ENCODE measurements around the gene PRR5L. TPM values are rescaled to one million over a fixed set of nuclear protein-coding genes. Genes with fewer than 3 reads are reported as not detected.

PRR5L gene
- total RNA-seq, 6 experiments from 2014 or later = 19.9 to 27.5 (median 24.9) TPM

DNA sequence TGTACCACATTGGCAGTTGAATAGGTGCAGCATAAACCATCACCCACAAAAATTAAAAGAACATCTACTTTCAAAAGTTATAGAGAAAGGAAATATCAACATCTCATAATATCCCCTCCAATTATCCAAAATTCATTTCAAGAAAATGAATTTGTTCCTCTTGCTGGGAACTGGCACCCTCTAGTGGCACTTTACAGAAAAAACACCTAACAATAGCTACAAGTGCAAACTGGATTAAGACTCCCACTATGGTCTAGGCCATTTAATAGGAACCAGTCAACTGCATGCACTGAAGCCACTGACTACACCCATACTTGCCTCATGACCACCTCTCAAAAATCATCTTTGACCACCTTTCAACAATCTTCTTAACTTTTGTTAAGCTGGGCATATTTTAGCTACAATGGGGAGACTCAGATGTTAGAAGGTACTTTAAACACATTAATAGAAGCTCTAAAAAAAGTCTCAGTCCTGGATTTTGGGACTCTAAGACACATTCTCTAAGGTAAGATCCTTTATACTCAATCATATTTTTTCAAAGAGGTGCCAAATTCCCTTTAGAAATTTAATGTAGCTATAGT, 196.7 kb downstream of the PRR5L start:
- DNase-seq = peak; percentile 25
- Mint-ChIP-seq H3K9me3 (no peaks in the 10 kb centered on the region), H3K27ac (peak overlapping the region; percentile 10; the same call in 1 of the 2 replicates), H3K4me1 (ENCODE audit: low read depth) (peaks cover 30% of the 10 kb centered on the region), H3K27me3 (ENCODE audit: insufficient read depth) (no peaks in the 10 kb centered on the region), H3K36me3 (ENCODE audit: low read depth) (peaks cover 15% of the 10 kb centered on the region), H3K4me3 (no peak overlapping the region)
- TF ChIP-seq, protein P1, sequence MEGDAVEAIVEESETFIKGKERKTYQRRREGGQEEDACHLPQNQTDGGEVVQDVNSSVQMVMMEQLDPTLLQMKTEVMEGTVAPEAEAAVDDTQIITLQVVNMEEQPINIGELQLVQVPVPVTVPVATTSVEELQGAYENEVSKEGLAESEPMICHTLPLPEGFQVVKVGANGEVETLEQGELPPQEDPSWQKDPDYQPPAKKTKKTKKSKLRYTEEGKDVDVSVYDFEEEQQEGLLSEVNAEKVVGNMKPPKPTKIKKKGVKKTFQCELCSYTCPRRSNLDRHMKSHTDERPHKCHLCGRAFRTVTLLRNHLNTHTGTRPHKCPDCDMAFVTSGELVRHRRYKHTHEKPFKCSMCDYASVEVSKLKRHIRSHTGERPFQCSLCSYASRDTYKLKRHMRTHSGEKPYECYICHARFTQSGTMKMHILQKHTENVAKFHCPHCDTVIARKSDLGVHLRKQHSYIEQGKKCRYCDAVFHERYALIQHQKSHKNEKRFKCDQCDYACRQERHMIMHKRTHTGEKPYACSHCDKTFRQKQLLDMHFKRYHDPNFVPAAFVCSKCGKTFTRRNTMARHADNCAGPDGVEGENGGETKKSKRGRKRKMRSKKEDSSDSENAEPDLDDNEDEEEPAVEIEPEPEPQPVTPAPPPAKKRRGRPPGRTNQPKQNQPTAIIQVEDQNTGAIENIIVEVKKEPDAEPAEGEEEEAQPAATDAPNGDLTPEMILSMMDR (IDR thresholded peaks at IDR 0.05) = peak; percentile 92

DNA sequence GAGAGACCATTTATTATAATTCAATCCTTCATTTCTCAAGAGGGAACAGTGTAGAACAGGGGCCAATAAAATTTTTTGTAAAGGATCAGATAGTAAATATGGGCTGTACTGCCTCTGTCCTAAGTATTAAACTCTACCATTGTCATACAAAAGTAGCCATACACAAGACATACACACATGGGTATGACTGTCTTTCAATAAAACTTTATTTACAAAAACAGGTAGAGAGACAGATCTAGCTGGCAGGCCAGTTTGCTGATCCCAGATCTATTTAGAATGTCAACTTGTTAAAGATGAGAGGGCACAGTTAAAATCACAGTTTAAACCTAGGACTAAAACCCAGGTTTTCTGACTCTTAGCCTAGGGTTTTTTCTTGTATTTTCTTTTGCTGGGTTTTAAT, 197.2 kb downstream of the PRR5L start:
- H3K27ac Mint-ChIP-seq = no peak overlapping the region
- H3K27me3 Mint-ChIP-seq (ENCODE audit: insufficient read depth) = no peaks in the 10 kb centered on the region
- no peak for DNase-seq
- H3K4me1 Mint-ChIP-seq (ENCODE audit: low read depth) = peaks cover 25% of the 10 kb centered on the region
- H3K4me3 Mint-ChIP-seq = no peak overlapping the region
- peaks cover 11% of the 10 kb centered on the region for H3K36me3 Mint-ChIP-seq (ENCODE audit: low read depth)
- TF ChIP-seq, protein P1 (IDR thresholded peaks at IDR 0.05) = no peak
- H3K9me3 Mint-ChIP-seq = no peaks in the 10 kb centered on the region

DNA sequence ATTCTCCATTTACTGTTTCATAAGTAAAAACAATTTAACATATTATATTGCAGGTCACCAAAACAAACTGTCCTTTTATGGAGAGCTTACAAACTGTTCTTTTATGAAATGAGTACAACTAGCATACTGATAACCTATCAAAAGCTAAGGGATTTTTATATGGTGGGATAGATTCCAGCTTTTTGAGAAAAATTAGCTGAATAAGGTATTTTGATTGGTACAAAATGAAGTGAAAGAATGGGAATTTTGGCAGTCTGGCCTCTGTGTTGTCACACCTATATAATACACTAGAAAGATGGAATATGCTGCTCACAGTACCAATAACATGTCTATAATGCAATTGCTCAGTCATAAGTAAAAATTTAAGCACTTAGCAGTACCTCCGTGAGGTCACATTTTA, 202.6 kb downstream of the PRR5L start:
- Mint-ChIP-seq H3K27me3 (ENCODE audit: insufficient read depth) (no peaks in the 10 kb centered on the region; the same call in 1 of the 2 replicates), H3K36me3 (ENCODE audit: low read depth) (peaks cover 7% of the 10 kb centered on the region; the same call in 1 of the 2 replicates), H3K27ac (no peak overlapping the region), H3K4me1 (ENCODE audit: low read depth) (peaks cover 35% of the 10 kb centered on the region), H3K9me3 (no peaks in the 10 kb centered on the region), H3K4me3 (no peak overlapping the region)
- DNase-seq = no peak
- TF ChIP-seq, protein P1 (IDR thresholded peaks at IDR 0.05) = no peak

DNA sequence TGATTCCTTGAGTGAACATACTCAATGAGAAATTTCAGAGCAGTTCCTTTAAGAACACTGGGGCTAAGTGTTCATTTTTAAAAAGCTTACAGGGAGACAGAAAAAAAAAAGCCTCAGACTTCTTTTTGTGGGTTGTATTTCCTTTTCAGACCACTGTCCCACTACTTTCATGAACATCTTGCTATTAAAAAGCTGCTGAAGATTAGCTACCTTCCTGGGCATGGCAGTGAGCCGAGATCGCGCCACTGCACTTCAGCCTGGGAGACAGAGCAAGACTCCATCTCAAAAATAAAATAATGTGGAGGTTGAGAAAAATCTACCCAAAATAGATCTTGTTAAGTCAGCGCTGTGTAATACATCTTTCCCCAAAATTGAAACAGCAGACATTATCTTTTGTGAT, 203.2 kb downstream of the PRR5L start:
- no peak for DNase-seq
- peaks cover 35% of the 10 kb centered on the region for H3K4me1 Mint-ChIP-seq (ENCODE audit: low read depth)
- peak overlapping the region; percentile 25; the same call in 1 of the 2 replicates for H3K27ac Mint-ChIP-seq
- no peaks in the 10 kb centered on the region for H3K9me3 Mint-ChIP-seq
- no peaks in the 10 kb centered on the region; the same call in 1 of the 2 replicates for H3K27me3 Mint-ChIP-seq (ENCODE audit: insufficient read depth)
- TF ChIP-seq, protein P1 (IDR thresholded peaks at IDR 0.05) = no peak
- H3K4me3 Mint-ChIP-seq = no peak overlapping the region
- peaks cover 7% of the 10 kb centered on the region; the same call in 1 of the 2 replicates for H3K36me3 Mint-ChIP-seq (ENCODE audit: low read depth)

DNA sequence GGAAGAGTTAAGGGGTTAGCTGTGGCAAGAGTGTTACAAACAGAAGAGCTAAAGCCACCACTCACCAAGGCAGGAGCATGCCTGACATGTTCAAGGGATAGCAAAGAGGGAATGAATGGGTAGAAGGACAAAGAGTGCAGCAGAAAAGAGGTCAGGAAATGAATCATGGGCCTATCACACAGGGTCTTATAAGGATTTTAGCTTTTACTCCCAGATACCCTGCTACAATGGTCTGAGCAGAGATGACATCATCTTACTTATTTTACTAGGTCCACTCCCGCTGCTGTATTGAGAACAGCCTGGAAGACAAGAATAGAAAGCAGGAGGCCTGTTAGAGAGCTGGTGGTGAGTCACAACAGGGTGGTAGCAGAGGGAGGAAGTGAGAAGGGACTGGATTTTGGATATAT, 204.2 kb downstream of the PRR5L start:
- peaks cover 37% of the 10 kb centered on the region for H3K4me1 Mint-ChIP-seq (ENCODE audit: low read depth)
- no peaks in the 10 kb centered on the region for H3K9me3 Mint-ChIP-seq
- peaks cover 9% of the 10 kb centered on the region for H3K36me3 Mint-ChIP-seq (ENCODE audit: low read depth)
- DNase-seq = peak; percentile 90
- TF ChIP-seq, protein P1 (IDR thresholded peaks at IDR 0.05) = no peak
- H3K4me3 Mint-ChIP-seq = peak overlapping the region; percentile 43
- H3K27ac Mint-ChIP-seq = peak overlapping the region; percentile 80
- no peaks in the 10 kb centered on the region; the same call in 1 of the 2 replicates for H3K27me3 Mint-ChIP-seq (ENCODE audit: insufficient read depth)
